ENCODE measurements around the gene MADCAM1.
"Not testable (repeated sequence)": the region's sequence is repeated elsewhere in the genome, so short reads cannot be mapped to it uniquely, and the experiment has no call there.

The MADCAM1 gene

GRCh38 chr19:465056-465816, 31.1 kb upstream of the MADCAM1 start:
- no peak for FAIRE-seq

- no peak for FAIRE-seq
Measured at GRCh38 chr19:467554-467953, 28.7 kb upstream of the MADCAM1 start.

- no peak for FAIRE-seq
Measured at GRCh38 chr19:468587-469256, 27.6 kb upstream of the MADCAM1 start.

- FAIRE-seq = no peak
Measured at GRCh38 chr19:469833-470232, 26.5 kb upstream of the MADCAM1 start.

- no peak for FAIRE-seq
Measured at GRCh38 chr19:470701-471100, 25.6 kb upstream of the MADCAM1 start.

- no peak for FAIRE-seq
Measured at GRCh38 chr19:472005-472858, 24.1 kb upstream of the MADCAM1 start.

GRCh38 chr19:474126-475078, 21.9 kb upstream of the MADCAM1 start:
- FAIRE-seq = no peak

- no peak for FAIRE-seq
Measured at GRCh38 chr19:475360-475759, 20.9 kb upstream of the MADCAM1 start.

- FAIRE-seq = no peak
Measured at GRCh38 chr19:478236-478903, 17.9 kb upstream of the MADCAM1 start.

- no peak for FAIRE-seq
Measured at GRCh38 chr19:478976-479375, 17.3 kb upstream of the MADCAM1 start.

- FAIRE-seq = no peak
Measured at GRCh38 chr19:480016-480855, 16.1 kb upstream of the MADCAM1 start.

GRCh38 chr19:481100-481499, 15.2 kb upstream of the MADCAM1 start:
- FAIRE-seq = not testable (repeated sequence)

GRCh38 chr19:482186-483041, 13.9 kb upstream of the MADCAM1 start:
- FAIRE-seq = no peak

GRCh38 chr19:483332-484072, 12.8 kb upstream of the MADCAM1 start:
- no peak for FAIRE-seq

- no peak for FAIRE-seq
Measured at GRCh38 chr19:484494-484893, 11.8 kb upstream of the MADCAM1 start.

GRCh38 chr19:485077-485476, 11.2 kb upstream of the MADCAM1 start:
- FAIRE-seq = no peak

GRCh38 chr19:485583-486236, 10.6 kb upstream of the MADCAM1 start:
- no peak for FAIRE-seq

Measured in endometrium (tissue), 2 donors.